HG03469 (cell line): ENCODE results near the gene PLEKHA5.

Experiments used
- ATAC-seq: cut with Tn5 transposase; IDR thresholded peaks from one replicate; pipeline ENCODE4 v1.9.1; 2021; ENCODE audit warnings: mild to moderate bottlenecking, moderate library complexity, moderate number of reproducible peaks; ENCODE audit not compliant: unreplicated experiment

PLEKHA5 gene

GRCh38 chr12:19127270-19127669, 2.3 kb upstream of the PLEKHA5 start:
- no peak for ATAC-seq

GRCh38 chr12:19128485-19128884, 1.0 kb upstream of the PLEKHA5 start:
- no peak for ATAC-seq

- ATAC-seq, result no peak
Observed at GRCh38 chr12:19129122-19129485, 429 bp upstream of the PLEKHA5 start.

GRCh38 chr12:19130224-19131024, 891 bp downstream of the PLEKHA5 start:
- ATAC-seq, result no peak

- no peak for ATAC-seq
Observed at GRCh38 chr12:19131025-19131444, 1.5 kb downstream of the PLEKHA5 start.

- no peak for ATAC-seq
Observed at GRCh38 chr12:19138551-19138950, 9.0 kb downstream of the PLEKHA5 start.

GRCh38 chr12:19138956-19139355, 9.4 kb downstream of the PLEKHA5 start:
- ATAC-seq, result no peak

- ATAC-seq, result no peak
Observed at GRCh38 chr12:19139615-19140194, 10.2 kb downstream of the PLEKHA5 start.

- no peak for ATAC-seq
Observed at GRCh38 chr12:19140381-19141236, 11.1 kb downstream of the PLEKHA5 start.

- no peak for ATAC-seq
Observed at GRCh38 chr12:19142499-19142898, 13.0 kb downstream of the PLEKHA5 start.

- ATAC-seq, result no peak
Observed at GRCh38 chr12:19144287-19144686, 14.8 kb downstream of the PLEKHA5 start.

- ATAC-seq, result no peak
Observed at GRCh38 chr12:19144985-19145384, 15.5 kb downstream of the PLEKHA5 start.

GRCh38 chr12:19148860-19149259, 19.3 kb downstream of the PLEKHA5 start:
- no peak for ATAC-seq

GRCh38 chr12:19150273-19150900, 20.9 kb downstream of the PLEKHA5 start:
- no peak for ATAC-seq

- no peak for ATAC-seq
Observed at GRCh38 chr12:19151298-19151697, 21.8 kb downstream of the PLEKHA5 start.

- ATAC-seq, result no peak
Observed at GRCh38 chr12:19153396-19153795, 23.9 kb downstream of the PLEKHA5 start.

- ATAC-seq, result no peak
Observed at GRCh38 chr12:19154686-19155085, 25.2 kb downstream of the PLEKHA5 start.

- ATAC-seq, result no peak
Observed at GRCh38 chr12:19155981-19156734, 26.6 kb downstream of the PLEKHA5 start.

GRCh38 chr12:19158923-19159322, 29.4 kb downstream of the PLEKHA5 start:
- no peak for ATAC-seq

- ATAC-seq, result no peak
Observed at GRCh38 chr12:19161216-19161615, 31.7 kb downstream of the PLEKHA5 start.
